ENCODE results near the gene CHI3L1.
A peak's percentile ranks its signal among the peaks of the same experiment; 100 is the strongest.

Gene CHI3L1

DNA sequence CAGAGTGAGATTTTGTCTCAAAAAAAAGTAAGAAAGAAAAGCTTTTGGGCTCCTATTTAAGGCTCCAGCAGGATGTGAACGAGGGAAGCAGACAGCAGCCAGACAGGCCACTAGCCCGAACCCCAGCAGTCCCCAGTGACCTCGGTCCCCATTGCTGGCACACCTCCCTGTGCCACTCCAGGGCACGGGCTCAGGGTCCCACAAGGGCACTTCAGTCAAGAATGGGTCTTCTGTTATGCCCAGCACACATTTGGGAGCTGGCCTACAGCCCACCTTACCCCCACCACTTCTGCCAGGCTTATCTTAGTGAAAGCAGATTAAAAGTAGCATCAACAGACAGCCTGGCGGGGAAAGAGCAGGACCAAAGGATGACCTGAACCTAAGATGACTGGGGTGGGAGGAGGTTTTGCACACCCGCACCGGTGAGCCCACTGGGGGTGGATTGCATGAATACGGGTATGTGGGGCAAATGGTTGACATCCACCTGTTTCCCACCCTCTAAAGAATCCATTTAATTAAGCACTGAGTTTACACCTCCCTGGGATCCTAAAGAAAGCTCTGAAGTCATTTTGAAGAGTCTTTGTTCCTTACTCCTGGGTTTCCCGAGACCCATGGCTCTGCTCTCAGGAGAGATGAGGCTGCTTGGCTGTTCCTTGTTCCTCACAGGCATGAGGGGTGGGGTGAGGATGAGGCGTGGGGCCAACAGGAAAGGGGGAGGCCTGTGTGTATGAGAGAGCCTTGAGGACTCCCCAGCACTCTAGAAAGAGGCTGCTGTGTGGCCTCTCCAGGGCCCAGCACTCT lies 4.7 kb downstream of the CHI3L1 start:
- no peak for DNase-seq (ENCODE audit: extremely low read depth in 1 of 2, low read depth in 1 of 2)

DNA sequence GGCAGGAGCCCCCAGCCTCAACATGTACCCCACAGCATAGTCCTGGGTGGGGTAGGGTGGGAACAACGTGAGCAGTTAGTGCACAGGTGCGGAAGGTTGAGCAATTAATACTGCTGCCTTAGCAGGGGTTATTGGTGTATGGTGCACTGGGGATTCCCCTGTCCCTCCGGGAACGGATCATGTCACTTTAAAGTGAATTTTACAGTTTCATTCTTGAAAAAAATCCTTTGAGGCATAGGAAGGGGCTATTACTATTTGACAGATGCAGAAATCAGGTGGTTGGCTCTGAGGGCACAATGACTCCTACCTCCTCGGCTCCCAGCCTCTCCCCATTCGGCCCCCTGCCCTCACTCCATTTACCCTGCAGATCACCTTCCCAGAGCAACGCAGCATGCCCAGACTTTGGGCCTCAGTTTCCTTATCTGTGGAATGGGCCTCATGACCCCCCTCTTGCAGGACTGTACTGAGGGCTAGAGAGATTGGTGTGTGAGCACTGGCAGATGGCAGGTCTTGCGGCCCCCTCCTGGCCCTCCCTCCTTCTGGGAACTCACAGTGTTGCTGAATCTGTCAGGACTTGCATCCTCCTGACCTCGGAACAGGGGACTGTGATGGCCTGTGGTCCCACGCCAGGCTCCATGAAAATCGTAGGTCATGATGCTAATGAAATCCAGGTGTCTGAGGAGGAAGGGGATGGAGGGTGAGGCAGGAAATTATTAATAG lies 5.7 kb downstream of the CHI3L1 start:
- DNase-seq (ENCODE audit: extremely low read depth in 1 of 2, low read depth in 1 of 2) = no peak

DNA sequence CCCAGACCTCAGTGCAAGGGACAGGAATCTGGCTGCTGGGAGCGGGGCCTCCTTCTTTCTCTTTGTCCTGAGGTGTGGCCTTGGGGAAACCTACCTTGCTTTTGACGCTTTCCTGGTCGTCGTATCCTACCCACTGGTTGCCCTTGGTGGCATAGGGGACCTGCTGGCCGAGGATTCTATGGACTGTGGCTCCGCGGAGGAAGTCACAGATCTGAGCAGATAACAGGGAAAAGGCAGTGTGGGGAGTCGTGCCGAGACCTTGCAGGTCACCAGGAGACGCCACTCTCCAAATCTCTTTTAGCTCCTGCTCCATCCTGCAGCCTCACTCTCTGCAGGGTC lies 6.9 kb downstream of the CHI3L1 start:
- no peak for DNase-seq (ENCODE audit: extremely low read depth in 1 of 2, low read depth in 1 of 2)

DNA sequence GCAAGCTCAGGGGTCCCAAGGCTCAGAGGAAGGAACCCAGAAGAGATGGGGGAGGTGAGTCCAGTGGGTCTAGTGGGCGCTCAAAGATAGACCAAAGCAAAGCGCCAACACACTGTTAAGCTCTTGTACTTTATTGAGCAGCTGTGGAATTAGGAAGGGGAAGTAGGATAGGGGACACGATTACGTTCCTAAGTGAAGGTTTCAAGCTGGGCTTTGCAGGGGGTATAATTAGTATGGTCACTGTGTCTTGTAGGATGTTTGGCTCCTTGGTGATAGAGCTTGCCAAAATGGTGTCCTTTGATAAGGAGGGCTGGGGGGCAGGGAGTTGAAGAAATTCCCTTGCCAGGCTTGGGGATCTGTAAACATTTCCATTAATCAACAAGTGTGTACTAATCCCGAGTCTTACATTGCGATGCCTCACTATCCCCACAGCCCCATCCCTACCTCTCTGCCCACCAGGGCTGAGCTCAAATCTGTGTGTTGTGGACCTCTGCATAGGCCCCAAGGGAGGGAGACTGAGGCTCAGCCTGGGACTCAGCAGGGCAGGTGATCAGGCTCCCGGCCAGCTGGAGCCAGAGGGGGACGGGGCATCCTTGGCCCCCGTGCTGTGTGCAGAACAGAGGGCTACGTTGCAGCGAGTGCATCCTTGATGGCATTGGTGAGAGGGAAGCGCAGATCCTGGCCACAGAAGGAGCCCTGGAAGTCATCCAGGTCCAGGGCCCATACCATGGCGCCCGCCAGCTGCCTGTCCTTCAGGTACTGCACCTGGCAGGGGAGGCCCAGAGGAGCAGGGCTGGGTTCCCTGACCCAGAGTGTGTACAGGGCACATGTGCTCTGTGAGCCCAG lies 7.5 kb downstream of the CHI3L1 start:
- no peak for DNase-seq (ENCODE audit: extremely low read depth in 1 of 2, low read depth in 1 of 2)

DNA sequence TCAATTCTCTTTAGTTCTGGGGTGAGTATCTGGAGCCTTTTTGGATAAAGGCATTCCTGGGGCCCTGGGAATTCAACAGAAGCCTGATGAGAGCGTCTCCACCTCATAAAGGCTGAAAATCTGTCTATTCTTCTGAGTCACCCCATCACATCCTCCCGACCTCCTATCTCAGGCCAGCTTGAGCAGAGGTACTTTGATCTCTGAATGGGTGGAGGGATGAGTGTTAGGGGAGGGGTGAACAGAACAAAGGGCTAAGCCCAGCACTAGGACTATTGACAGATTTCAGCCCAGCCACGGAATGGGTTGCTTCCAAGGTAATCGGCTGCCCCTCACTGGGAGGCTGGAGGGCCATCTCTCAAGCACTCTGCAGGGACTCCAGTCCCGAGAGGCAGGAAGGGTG lies 8.4 kb downstream of the CHI3L1 start:
- DNase-seq (ENCODE audit: extremely low read depth in 1 of 2, low read depth in 1 of 2) = no peak

DNA sequence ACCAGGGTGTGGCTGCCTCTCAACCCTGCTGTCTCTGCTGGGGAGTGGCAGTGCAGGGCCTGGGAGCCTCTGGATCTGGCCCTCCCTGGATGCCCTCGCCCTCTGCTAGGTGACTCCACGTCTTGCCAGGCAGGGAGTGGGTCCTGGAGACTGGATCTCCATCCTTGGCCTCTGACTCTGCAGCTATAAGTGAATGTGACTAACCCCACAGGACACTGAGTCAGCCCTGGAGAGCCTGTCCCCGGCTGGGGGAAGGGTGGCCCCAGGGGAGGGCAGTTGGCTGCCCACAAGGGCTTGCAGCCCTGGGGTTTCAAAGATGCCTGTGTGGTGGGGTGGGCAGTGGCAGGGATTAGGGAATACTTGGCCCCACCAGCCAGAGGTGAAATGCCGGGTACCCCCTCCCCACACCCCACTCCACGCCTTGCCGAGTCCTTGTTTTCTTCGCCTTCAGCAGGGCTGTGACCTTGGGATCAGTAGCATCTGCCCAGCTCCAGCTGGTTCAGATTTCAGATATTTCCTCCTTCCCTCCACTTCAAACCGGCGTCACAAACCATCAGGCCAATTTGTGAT lies 8.9 kb downstream of the CHI3L1 start:
- no peak for DNase-seq (ENCODE audit: extremely low read depth in 1 of 2, low read depth in 1 of 2)

DNA sequence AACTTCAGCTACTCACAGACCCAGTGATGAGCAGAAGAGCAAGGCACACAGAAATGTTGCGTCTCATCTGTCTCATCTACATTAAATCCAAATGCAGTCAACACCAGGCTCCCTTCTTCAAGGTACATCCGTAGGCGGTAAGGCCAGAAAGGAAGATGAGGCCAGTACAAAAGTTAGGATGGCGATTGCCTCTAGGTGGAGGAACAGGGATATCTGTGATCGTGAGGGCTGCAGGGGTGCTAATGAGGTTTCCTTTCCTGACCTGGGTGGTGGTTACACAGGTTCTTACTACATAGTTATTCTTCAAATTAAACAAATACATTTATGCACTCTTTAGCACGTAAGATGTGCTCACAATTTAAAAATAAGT lies 9.5 kb downstream of the CHI3L1 start:
- no peak for DNase-seq (ENCODE audit: extremely low read depth in 1 of 2, low read depth in 1 of 2)

DNA sequence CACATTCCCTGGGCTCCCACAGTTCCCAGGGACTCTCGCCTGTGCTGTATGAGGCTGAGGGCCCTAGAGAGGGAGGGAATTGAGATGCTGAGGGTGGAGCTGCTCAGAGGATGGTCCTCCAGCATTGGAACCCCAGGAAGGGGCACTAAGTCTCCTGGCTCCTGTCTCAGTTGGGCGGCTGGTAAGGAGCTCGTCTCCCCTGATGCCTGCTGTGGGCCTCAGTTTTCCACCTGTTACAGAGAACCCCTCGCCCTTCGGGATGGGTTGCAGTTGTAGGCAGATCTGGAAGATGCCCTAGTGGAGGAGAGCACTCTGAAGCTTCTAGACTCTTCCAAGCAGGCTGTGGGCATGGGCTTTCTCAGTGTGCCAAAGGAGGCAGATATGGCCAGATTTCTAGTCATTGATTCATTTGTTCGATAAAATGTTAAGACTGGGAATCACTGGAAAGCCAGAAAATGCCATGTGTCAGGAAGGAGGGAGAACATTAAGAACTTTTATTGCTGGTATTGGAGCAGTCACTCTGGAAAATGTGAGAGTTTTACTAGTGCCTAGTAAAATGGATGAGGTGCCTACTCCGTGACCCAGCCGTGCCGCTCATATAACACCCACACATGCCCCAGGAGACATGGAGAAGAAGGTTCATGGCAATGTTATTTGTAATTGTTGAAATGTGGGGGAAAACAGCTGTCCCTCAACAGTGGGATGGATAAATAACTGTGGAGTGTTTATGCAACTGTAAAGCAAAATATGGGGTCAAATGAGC lies 10.1 kb downstream of the CHI3L1 start:
- no peak for DNase-seq (ENCODE audit: extremely low read depth in 1 of 2, low read depth in 1 of 2)

DNA sequence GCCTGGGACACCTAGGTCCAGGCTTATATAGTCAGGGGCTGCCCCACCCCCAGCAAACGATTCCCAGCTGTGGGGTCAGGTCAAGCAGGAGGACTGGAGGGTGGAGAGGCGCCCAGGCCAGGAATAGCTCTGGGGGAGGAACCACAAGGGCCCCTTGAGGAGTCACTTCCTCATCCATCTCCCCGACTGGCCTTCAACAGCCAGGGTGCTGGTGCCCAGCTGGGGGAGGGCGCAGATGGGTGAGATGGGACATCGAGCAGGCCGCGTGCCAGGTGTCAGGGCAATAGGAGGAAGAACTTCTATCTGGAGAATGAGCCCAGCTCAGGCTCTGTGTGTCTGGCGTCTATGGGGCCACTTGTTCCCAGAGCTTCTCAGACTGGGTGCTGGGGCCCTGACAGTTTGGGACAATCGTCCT lies 10.7 kb downstream of the CHI3L1 start:
- DNase-seq (ENCODE audit: extremely low read depth in 1 of 2, low read depth in 1 of 2) = no peak

DNA sequence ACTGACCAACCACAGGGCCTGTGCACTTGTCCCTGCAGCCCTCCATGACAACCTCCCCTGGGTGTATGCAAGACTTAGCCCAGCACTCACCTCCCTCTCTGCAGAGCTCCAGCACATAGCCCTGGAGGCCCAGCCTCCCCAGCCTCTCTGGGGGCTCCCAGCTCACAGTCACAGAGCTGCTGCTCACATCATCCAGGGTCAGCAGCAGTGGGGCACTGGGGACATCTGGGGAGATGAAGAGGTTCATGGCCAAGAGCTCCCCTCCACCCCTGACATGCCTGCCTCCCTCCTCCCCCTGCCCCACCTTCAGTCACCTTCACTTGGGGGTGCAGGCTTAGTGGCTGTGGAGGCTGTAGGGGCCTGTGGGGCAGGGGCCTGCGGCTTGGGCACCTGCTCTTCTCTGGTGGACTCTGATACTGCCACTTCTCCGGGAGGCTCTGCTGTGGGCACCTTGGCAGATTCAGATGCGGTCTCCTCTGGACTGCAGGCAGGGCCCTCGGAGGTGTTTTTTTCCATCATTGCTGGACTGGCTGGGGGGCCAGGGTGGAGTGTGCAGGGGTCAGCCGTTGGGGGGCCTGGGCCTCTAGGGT lies 11.2 kb downstream of the CHI3L1 start, which contains the start of gene MYBPH:
MYBPH (minus strand) TSS at position 590 of the 590 bp plus-strand sequence; CDS start at position 519, 71 bp downstream.
- no peak for DNase-seq (ENCODE audit: extremely low read depth in 1 of 2, low read depth in 1 of 2)

DNA sequence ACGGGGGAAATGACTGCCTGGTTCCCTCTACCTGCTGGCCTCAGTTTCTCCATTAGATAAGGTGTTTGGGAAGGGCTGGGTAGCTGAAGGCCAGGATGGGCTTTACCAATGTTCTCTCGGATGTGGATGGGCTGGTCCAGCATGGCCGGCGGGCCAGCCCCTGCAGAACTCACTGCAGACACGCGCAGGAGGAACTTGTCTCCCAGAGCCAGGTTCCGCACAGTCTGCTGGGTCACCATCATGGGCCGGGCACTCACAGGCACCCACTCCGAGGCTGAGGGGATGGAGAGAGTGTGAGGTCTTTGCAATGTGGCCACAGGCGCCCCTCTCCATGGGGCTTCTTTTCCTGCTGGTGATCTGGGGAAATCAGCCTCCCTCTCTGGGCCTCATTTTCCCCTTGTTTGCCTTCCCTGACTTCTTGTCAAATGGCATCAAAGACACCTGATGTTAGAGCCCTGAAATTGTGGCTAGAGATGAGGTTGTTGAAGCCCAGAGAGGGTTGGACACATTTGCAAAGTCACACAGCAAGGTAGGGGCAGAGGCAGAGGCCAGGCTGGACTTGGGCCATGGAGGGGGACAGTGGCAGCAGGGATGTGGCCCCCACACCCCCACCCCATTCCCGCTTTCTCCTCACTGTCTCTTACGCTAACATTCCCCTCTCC lies 12.0 kb downstream of the CHI3L1 start:
- no peak for DNase-seq (ENCODE audit: extremely low read depth in 1 of 2, low read depth in 1 of 2)

DNA sequence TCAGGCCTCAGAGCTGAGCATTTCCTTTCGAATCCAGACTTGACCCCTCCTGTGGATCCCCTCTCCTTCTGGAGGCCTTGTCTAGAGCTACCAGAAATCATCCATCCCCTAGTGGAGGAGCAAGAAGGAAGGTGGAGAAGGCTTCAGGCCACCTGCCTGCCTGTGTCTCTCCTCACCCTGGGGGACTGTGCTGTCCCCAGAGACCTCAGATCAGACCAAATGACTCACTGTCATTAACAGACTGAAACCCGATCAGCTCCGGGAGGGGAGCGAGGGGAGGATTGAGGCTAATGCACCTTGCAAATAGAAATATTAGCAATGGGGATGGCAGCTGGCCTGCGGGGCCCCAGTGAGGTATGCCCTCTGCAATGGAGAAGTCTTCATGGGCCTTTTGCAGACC lies 12.9 kb downstream of the CHI3L1 start:
- no peak for DNase-seq (ENCODE audit: extremely low read depth in 1 of 2, low read depth in 1 of 2)

DNA sequence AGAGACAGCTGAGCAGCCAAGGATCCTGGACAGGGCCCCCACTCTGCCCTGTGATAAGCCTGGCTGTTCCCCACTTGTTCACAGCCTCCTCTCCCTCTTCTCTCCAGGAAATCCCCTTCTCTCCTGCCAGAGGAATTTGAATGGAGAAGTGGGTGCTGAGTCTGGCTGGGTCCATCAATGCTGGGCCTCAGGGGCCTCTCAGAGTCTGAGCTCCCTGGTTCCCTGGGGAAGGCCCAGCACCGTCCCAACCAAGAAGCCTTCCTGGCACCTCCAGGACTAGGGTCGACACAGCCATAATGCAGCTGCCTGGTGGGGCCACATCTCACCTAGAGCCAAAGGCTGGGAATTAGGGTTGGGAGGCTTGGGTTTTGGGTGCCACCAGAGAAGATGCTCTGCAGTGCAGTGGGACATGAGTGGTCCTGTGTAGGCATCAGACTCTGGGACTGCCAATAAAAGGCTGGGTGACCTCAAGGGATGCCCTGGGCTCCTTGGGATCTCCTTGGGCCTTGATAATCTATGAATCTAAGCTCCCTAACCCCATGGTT lies 13.4 kb downstream of the CHI3L1 start:
- DNase-seq (ENCODE audit: extremely low read depth in 1 of 2, low read depth in 1 of 2) = no peak

DNA sequence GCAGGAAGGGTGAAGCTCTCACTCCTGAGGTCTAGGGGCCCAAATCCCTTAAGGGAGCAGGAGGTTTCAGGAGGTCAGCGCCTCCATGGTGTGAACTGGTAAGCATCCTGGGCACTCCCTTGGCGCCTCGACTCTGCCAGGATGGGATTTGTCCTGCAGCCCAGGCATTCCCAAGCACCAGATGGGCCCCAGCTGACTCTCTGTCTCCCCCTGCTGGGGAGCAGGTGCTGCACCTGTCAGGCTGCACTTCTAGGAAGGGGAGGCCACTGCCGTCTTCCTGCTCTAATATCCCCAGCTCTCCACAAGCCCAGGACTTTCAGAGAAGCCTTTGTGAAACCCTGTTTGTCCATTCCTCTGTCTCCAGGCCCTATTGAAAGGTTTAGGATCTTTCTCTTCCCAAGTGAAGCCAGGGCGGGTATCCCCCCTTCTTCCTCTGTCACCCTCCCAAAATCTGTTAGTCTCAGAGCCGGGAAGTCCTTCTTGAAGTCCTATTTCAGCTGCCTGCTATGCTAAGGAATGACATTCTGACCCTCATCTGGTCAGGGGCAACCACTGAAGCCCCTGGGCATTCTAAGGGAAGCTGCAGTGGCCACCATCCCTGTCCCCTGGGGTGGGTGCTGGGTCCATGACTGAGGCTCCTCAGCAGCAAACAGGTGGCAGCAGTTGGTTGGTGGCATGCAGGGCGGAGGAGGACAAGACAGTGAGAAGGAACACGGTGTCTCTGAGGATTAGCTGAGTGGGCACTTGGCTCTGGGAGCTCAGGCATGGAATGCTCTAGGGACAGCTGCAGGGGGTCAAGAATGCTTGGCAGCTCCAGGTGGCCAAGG lies 14.1 kb downstream of the CHI3L1 start:
- peak in 1 of 2 donors; percentile 18 for DNase-seq (ENCODE audit: extremely low read depth in 1 of 2, low read depth in 1 of 2)

DNA sequence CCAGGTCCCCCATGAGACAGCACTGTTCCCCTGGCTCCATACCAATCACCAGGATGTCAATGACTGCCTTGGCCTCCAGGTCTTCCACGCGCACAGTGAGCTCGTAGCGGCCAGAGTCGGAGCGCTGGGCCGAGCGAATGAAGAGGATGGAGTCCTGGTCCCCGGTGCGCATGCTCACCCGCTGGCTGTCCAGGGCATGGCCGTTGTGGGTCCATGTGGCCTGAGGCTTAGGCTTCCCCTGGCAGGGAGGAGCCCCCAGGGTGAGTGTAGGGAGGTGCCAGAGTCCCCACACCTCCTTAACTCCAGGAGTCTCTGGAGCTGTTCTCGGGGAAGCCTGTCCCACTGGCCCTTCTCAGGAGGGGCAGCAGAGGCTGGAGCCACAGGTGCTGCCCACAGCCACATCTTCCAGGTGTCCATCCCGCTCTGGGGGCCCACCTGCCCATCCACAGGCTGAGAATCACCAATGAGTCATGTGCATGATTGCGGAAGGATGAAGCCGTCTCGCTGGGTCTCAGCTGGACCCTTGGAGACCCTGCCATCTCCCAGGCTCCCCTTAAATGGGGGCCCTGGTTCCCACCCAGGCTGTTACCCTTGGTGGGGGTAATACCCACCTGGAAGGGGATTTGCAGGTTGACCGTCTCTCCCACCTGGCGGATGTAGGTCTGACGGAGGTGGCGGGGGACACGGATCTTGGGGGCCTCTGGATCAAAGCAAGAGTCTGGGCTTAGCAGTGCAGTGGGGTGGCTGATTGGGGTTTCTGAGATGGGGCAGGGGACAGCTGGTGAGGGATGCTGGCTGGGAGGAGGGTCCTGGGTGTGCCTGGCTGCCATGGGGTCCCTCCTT lies 14.9 kb downstream of the CHI3L1 start:
- DNase-seq (ENCODE audit: extremely low read depth in 1 of 2, low read depth in 1 of 2) = no peak

DNA sequence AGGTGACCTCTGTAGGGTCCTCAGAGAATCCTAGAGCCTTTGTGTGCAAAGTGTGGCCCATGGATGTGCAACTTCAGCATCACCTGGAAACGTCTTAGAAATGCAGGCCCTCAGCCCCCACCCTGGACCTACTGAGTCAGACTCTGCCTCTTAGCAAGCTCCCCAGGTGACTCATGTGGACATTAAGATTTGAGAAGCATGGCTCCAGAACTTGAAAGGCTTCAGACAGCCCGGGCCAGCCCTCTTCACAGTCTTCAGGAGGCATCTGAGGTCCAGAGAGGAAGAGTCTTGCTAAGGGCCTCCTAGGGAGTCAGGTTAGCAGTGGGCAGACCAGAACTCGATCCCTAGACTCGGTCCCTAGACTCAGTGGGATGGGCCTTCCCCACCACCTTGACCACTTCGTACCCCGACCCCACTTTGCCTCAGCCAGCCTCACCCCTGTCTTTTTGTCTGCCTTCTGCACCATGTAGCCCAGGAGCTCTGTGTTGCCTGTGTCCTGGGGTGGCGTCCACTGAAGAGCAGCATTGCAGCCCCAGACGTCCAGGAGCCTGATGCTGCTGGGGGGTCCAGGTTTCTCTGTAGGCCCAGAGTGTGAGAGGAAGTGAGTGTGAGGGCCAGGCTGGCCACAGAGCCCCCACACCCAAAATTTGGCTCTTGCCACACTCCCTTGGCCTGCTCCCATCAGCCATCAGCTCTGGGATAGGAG lies 15.7 kb downstream of the CHI3L1 start:
- no peak for DNase-seq (ENCODE audit: extremely low read depth in 1 of 2, low read depth in 1 of 2)
